DND-41 (cell line): Measurements from ENCODE around the gene MYL3.

Experiments
- ATAC-seq: fragments of 200-7000 bp; cut with Tn5 transposase; 3 replicates; pipeline ENCODE4 v1.9.1; 2021; ENCODE audit warnings: low read depth; ENCODE audit not compliant: insufficient read depth
- DNase-seq: peaks from one replicate; pipeline ENCODE4 v3.0.0-alpha.2; 2020
- H2AFZ ChIP-seq: 2 replicates; pipeline ENCODE4 v1.6.0; 2012; ENCODE audit warnings: low read depth, low read length
- H3K27ac ChIP-seq: 2 replicates; pipeline ENCODE4 v1.5.1; 2012; ENCODE audit warnings: low read length, inconsistent platforms
- H3K27me3 ChIP-seq: fragments of 200-600 bp; sonication (generic); 2 replicates; pipeline ENCODE4 v1.6.0; 2012; ENCODE audit warnings: low read length, mild to moderate bottlenecking, inconsistent platforms; ENCODE audit not compliant: insufficient read depth, poor library complexity
- H3K36me3 ChIP-seq: 2 replicates; pipeline ENCODE4 v1.5.1; 2012; ENCODE audit warnings: low read length, inconsistent platforms; ENCODE audit not compliant: insufficient read depth
- H3K4me1 ChIP-seq: 2 replicates; pipeline ENCODE4 v1.5.1; 2012; ENCODE audit warnings: mild to moderate bottlenecking, low read length; ENCODE audit not compliant: insufficient read depth
- H3K4me2 ChIP-seq: 2 replicates; pipeline ENCODE4 v1.6.0; 2012; ENCODE audit warnings: mild to moderate bottlenecking, moderate library complexity, low read length, inconsistent platforms; ENCODE audit not compliant: insufficient read depth
- H3K4me3 ChIP-seq, 2 experiments: fragments of 200-600 bp in 1 of 2; shearing (Covaris generic) in 1 of 2; 2 replicates each; pipeline ENCODE4 v1.5.1; 2012 to 2016; ENCODE audit warnings: inconsistent platforms in 2 of 2, low read length in 2 of 2, mild to moderate bottlenecking in 2 of 2, low read depth in 1 of 2, moderate library complexity in 1 of 2
- H3K79me2 ChIP-seq: 2 replicates; pipeline ENCODE4 v1.6.0; 2012; ENCODE audit warnings: low read length, inconsistent platforms; ENCODE audit not compliant: insufficient read depth
- H3K9ac ChIP-seq: 2 replicates; pipeline ENCODE4 v1.6.0; 2012; ENCODE audit warnings: low read depth, mild to moderate bottlenecking, inconsistent platforms, low read length, moderate library complexity
- H3K9me3 ChIP-seq: 2 replicates; pipeline ENCODE4 v1.5.1; 2012; ENCODE audit warnings: low read length, moderate library complexity, mild to moderate bottlenecking, inconsistent platforms; ENCODE audit not compliant: insufficient read depth, severe bottlenecking
- H4K20me1 ChIP-seq: 2 replicates; pipeline ENCODE4 v1.6.0; 2012; ENCODE audit warnings: low read length; ENCODE audit not compliant: insufficient read depth
- EZH2 ChIP-seq: IDR thresholded peaks from 3 replicates; pipeline ENCODE4 v1.6.1; 2012; ENCODE audit warnings: borderline replicate concordance, low read depth, mild to moderate bottlenecking, moderate library complexity, low read length, inconsistent platforms; ENCODE audit not compliant: severe bottlenecking
- TF ChIP-seq, protein P1 (sequence below): IDR thresholded peaks from 2 replicates; pipeline ENCODE4 v1.5.1; 2012; ENCODE audit warnings: borderline replicate concordance, low read length, moderate library complexity, mild to moderate bottlenecking; ENCODE audit not compliant: poor library complexity, severe bottlenecking; ENCODE audit errors: extremely low read depth

MYL3 gene

DNA sequence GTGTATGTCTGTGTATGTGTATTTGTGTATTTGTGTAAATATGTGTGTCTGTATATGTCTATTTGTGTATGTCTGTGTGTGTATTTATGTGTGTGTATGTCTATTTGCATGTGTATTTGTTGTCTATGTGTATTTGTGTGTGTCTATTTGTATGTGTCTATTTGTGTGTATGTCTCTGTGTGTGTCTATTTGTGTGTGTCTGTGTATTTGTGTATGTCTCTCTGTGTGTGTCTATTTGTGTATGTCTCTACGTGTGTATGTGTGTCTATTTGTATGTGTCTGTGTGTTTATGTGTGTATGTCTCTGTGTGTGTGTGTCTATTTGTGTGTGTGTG, 44.7 kb upstream of the MYL3 start:
- H3K4me1 ChIP-seq, result no peaks in the 10 kb centered on the region
- no peak overlapping the region for H3K4me2 ChIP-seq
- H3K27me3 ChIP-seq, result no peaks in the 10 kb centered on the region
- ATAC-seq, result no peak
- no peaks in the 10 kb centered on the region for H3K79me2 ChIP-seq
- DNase-seq, result no peak
- no peaks in the 10 kb centered on the region; the same call in 1 of the 2 replicates for H4K20me1 ChIP-seq
- TF ChIP-seq, protein P1, sequence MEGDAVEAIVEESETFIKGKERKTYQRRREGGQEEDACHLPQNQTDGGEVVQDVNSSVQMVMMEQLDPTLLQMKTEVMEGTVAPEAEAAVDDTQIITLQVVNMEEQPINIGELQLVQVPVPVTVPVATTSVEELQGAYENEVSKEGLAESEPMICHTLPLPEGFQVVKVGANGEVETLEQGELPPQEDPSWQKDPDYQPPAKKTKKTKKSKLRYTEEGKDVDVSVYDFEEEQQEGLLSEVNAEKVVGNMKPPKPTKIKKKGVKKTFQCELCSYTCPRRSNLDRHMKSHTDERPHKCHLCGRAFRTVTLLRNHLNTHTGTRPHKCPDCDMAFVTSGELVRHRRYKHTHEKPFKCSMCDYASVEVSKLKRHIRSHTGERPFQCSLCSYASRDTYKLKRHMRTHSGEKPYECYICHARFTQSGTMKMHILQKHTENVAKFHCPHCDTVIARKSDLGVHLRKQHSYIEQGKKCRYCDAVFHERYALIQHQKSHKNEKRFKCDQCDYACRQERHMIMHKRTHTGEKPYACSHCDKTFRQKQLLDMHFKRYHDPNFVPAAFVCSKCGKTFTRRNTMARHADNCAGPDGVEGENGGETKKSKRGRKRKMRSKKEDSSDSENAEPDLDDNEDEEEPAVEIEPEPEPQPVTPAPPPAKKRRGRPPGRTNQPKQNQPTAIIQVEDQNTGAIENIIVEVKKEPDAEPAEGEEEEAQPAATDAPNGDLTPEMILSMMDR, result no peak
- H3K27ac ChIP-seq, result no peak overlapping the region
- no peak overlapping the region for H3K4me3 ChIP-seq
- H3K9ac ChIP-seq, result no peak overlapping the region
- no peaks in the 10 kb centered on the region for H3K9me3 ChIP-seq
- no peak overlapping the region for H2AFZ ChIP-seq
- H3K36me3 ChIP-seq, result no peaks in the 10 kb centered on the region

DNA sequence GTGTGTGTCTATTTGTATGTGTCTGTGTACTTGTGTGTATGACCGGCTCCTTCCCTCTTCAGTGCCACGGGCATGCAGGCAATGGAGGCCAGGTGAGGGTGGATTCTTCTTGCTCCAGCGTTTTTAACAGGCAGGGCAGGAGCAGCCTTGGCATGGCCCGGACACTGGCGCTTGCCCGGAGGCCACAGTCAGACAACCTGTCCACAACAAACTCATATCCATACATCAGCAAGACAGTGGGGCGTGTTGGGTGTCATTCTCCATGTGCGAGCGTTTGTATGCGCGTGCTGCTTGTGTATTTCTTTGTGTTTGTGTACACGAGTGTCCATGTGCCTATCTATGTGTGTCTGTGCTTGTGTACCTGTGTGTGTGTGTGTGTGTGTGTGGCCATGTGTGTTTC, 44.0 kb upstream of the MYL3 start:
- Histone ChIP-seq H3K9ac (no peak overlapping the region), H3K4me1 (no peaks in the 10 kb centered on the region)

DNA sequence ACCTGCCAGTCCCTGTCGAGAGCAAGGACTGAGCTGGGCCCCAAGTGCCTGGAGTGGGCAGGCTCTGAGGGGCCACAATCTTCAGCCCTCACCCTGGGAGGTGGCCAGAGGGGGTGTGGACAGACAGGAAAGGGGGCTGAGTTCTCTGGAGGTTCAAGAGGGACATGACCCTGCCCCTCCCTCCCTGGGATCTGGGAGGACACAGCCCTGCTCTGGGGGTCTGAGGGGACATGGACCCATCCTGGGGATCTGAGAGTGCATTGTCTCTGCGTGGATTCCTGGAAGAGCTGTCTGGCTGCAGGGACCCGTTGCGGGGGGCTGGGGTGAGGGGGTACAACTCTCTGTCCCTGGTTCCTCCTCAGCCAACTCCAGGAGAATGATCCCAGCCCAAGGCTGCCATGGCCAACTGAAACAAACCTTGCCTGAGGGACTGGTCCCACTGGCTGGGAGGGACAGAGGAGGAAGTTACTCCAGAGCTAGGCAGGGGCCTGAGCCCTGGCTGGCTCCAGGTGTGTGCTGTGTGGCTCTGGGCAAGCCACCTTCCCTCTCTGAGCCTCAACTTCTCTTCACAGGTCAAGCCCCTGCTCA, 43.3 kb upstream of the MYL3 start:
- Histone ChIP-seq H2AFZ (no peak overlapping the region), H3K4me1 (no peaks in the 10 kb centered on the region), H3K4me3 (no peak overlapping the region), H3K36me3 (no peaks in the 10 kb centered on the region), H4K20me1 (no peaks in the 10 kb centered on the region; the same call in 1 of the 2 replicates), H3K79me2 (no peaks in the 10 kb centered on the region), H3K9me3 (no peaks in the 10 kb centered on the region), H3K4me2 (no peak overlapping the region), H3K27ac (no peak overlapping the region), H3K27me3 (no peaks in the 10 kb centered on the region), H3K9ac (no peak overlapping the region)
- no peak for TF ChIP-seq EZH2
- TF ChIP-seq, protein P1, result no peak
- DNase-seq (no peak), ATAC-seq (no peak)

More for the DNA sequence above, 44.0 kb upstream of the MYL3 start:
- no peak overlapping the region for H3K27ac ChIP-seq
- no peaks in the 10 kb centered on the region for H3K27me3 ChIP-seq
- no peaks in the 10 kb centered on the region; the same call in 1 of the 2 replicates for H4K20me1 ChIP-seq
- H3K9me3 ChIP-seq, result no peaks in the 10 kb centered on the region
- no peak overlapping the region for H2AFZ ChIP-seq
- TF ChIP-seq, protein P1, result no peak
- no peak for TF ChIP-seq EZH2
- ATAC-seq (no peak), DNase-seq (no peak)
- H3K36me3 ChIP-seq, result no peaks in the 10 kb centered on the region
- no peak overlapping the region for H3K4me3 ChIP-seq
- no peaks in the 10 kb centered on the region for H3K79me2 ChIP-seq
- no peak overlapping the region for H3K4me2 ChIP-seq
